BE2C (cell line): ENCODE measurements around the gene UGT3A1.

Source experiments
- DNase-seq: peaks from one replicate; pipeline ENCODE4 v3.0.0-alpha.2; 2020
- H3K27me3 ChIP-seq: fragments of 250-450 bp; sonication (Bioruptor Pico); 2 replicates; pipeline ENCODE4 v1.5.1; 2020; ENCODE audit warnings: mild to moderate bottlenecking
- H3K36me3 ChIP-seq: fragments of 250-450 bp; sonication (Bioruptor Pico); 2 replicates; pipeline ENCODE4 v1.5.1; 2020; ENCODE audit warnings: mild to moderate bottlenecking
- H3K4me1 ChIP-seq: fragments of 250-450 bp; sonication (Bioruptor Pico); 2 replicates; pipeline ENCODE4 v1.5.1; 2020
- H3K4me3 ChIP-seq: 2 replicates; pipeline ENCODE4 v1.5.1; 2011; ENCODE audit warnings: low read depth, low read length
- H3K9me3 ChIP-seq: fragments of 250-450 bp; sonication (Bioruptor Pico); 2 replicates; pipeline ENCODE4 v1.5.1; 2020
- TF ChIP-seq, protein P1 (sequence below): IDR thresholded peaks from 2 replicates; pipeline ENCODE4 v1.5.1; 2012; ENCODE audit warnings: mild to moderate bottlenecking, low read depth, low read length

UGT3A1 gene

DNA sequence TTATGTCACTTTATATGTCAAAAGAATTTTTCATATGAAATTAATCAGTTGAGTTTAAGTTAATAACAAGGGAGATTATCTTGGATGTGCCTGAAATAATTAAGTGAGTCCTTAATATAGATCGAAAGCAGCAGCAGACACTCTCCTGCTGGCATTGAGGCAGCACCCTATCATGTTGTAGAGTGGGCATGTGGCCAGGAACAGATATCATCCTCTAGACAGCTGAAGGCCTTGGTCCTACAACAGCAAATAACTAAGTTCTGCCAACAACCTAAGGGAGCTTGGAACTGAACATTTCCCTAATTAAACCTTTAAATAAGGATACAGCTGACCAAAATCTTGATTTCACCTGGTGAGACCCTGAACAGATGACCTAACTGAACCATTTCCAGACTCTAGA, 25.8 kb upstream of the UGT3A1 start:
- TF ChIP-seq, protein P1, sequence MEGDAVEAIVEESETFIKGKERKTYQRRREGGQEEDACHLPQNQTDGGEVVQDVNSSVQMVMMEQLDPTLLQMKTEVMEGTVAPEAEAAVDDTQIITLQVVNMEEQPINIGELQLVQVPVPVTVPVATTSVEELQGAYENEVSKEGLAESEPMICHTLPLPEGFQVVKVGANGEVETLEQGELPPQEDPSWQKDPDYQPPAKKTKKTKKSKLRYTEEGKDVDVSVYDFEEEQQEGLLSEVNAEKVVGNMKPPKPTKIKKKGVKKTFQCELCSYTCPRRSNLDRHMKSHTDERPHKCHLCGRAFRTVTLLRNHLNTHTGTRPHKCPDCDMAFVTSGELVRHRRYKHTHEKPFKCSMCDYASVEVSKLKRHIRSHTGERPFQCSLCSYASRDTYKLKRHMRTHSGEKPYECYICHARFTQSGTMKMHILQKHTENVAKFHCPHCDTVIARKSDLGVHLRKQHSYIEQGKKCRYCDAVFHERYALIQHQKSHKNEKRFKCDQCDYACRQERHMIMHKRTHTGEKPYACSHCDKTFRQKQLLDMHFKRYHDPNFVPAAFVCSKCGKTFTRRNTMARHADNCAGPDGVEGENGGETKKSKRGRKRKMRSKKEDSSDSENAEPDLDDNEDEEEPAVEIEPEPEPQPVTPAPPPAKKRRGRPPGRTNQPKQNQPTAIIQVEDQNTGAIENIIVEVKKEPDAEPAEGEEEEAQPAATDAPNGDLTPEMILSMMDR: no peak
- DNase-seq: no peak

DNA sequence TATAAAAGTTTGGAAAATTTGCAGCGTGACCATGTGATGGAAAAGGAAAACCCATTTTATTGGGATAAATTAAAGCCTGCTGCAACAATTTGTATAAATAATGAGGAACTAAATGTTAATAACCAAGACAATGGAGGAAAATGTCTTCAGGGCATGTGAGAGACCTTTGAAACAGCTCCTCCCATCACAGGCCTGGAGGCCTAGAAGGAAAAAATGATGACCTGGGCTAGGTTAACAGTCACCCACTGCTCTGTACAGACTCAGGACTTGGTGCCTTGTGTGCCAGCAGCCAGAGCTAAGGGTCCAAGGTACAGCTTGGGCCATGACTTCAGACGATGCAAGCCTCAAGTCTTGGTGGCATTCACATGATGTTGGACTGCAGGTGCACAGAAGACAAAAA, 22.0 kb upstream of the UGT3A1 start:
- Histone ChIP-seq H3K36me3 (no peaks in the 10 kb centered on the region), H3K27me3 (no peaks in the 10 kb centered on the region), H3K4me1 (no peaks in the 10 kb centered on the region), H3K9me3 (peaks cover 3% of the 10 kb centered on the region; the same call in 1 of the 2 replicates), H3K4me3 (no peak overlapping the region)
- TF ChIP-seq, protein P1: no peak
- no peak for DNase-seq

More for the DNA sequence above, 25.8 kb upstream of the UGT3A1 start:
- Histone ChIP-seq H3K4me1 (no peaks in the 10 kb centered on the region), H3K27me3 (no peaks in the 10 kb centered on the region), H3K4me3 (no peak overlapping the region), H3K36me3 (no peaks in the 10 kb centered on the region), H3K9me3 (no peaks in the 10 kb centered on the region)

DNA sequence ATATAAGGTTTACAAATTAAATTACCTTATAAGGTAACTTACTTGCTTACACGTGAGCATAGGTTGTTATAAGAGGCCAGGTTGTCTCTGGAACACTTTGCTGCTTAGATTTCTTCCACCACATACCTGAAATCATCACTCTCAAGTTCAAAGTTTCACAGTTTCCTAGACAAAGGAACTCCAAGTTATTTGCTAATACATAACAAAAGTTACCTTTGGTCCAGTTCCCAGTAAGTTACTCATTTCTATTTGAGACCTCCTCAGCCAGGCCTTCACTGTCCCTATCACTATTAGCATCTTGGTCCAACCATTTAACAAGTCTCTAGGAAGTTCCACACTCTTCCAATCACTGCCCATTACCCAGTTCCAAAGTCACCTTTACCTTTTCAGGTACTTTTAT, 18.5 kb upstream of the UGT3A1 start:
- Histone ChIP-seq H3K27me3 (no peaks in the 10 kb centered on the region), H3K4me3 (no peak overlapping the region), H3K36me3 (no peaks in the 10 kb centered on the region), H3K9me3 (peaks cover 3% of the 10 kb centered on the region; the same call in 1 of the 2 replicates), H3K4me1 (no peaks in the 10 kb centered on the region)
- no peak for DNase-seq
- TF ChIP-seq, protein P1: no peak

DNA sequence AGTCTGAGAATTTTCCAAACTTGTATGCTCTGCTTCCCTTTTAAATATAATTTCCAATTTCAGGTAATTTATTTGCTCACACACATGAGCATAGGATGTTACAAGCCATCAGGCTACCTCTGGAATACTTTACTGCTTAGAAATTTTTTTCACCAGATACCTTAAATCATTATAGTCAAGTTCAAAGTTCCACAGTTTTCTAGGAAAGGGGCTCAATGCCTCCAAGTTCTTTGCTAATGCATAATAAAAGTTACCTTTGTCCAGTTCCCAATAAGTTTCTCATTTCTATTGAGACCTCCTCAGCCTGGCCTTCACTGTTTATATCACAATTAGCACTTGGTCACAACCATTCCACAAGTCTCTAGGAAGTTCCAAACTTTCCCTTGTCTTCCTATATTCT, 16.2 kb upstream of the UGT3A1 start:
- Histone ChIP-seq H3K4me3 (no peak overlapping the region), H3K36me3 (no peaks in the 10 kb centered on the region), H3K4me1 (no peaks in the 10 kb centered on the region), H3K9me3 (peaks cover 3% of the 10 kb centered on the region; the same call in 1 of the 2 replicates), H3K27me3 (no peaks in the 10 kb centered on the region)
- no peak for DNase-seq
- TF ChIP-seq, protein P1: no peak

DNA sequence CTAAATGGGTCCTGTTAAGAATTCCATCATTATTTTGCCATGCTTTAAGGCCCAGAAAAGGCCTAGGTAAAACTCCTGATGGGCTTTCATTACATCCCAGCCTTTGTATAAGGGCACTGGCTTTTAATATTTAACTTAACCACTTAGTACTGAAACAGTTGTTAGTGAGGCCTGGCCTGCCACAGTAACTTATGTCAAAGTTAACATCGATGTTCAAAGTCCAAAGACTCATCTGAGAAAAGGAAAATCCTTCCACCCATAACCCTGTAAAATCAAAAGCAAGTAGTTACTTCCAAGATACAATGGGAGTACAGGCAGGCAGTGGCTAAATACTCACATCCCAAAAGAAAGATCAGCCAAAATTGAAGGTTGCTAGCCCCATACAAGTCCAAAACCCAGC, 15.0 kb upstream of the UGT3A1 start:
- peaks cover 3% of the 10 kb centered on the region; the same call in 1 of the 2 replicates for H3K9me3 ChIP-seq

DNA sequence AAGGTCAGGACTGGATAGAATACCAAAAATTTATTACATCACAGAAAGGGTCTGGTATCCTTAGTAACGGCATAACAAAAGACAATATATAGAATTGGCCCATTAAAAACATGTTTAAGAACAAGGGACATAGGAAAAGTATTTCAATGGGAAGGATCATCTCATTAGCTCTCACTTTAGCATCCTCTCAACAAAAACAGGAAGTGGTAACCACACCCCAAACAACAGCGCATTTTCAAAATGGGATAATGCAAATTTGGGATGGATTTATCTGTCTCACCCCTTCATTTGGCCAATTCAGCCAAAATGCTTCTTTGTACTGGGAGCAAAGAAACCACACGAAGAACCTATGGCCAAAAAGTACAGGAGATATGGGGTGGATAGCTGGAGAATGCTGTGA, 9.8 kb upstream of the UGT3A1 start:
- Histone ChIP-seq H3K36me3 (no peaks in the 10 kb centered on the region), H3K4me1 (no peaks in the 10 kb centered on the region), H3K9me3 (no peaks in the 10 kb centered on the region), H3K27me3 (no peaks in the 10 kb centered on the region; the same call in 1 of the 2 replicates), H3K4me3 (no peak overlapping the region)
- TF ChIP-seq, protein P1: no peak
- DNase-seq: no peak

More for the DNA sequence above, 15.0 kb upstream of the UGT3A1 start:
- TF ChIP-seq, protein P1: no peak
- no peaks in the 10 kb centered on the region for H3K36me3 ChIP-seq
- DNase-seq: no peak
- H3K4me3 ChIP-seq: no peak overlapping the region
- H3K27me3 ChIP-seq: no peaks in the 10 kb centered on the region
- no peaks in the 10 kb centered on the region for H3K4me1 ChIP-seq
